SK-N-SH (cell line): ENCODE measurements around the gene COL4A2. TPM values are rescaled to one million over a fixed set of nuclear protein-coding genes. Genes with fewer than 3 reads are reported as not detected.

Source experiments
- CTCF ChIA-PET: fragments of 300-600, 350-600 bp; formaldehyde crosslinking; extraction: SDS; loops from one replicate; lab custom pipeline; 2021; lab: Yijun Ruan, JAX
- POLR2A ChIA-PET: fragments of 350-600 bp; sonication (Branson Sonifier 250); formaldehyde crosslinking; extraction: SDS; loops from one replicate; lab custom pipeline; 2020; ENCODE audit warnings: antibody characterized with exemption, inconsistent platforms; lab: Yijun Ruan, JAX
- DNase-seq: peaks from one replicate; pipeline ENCODE4 v3.0.0; 2012
- H2AFZ ChIP-seq: fragments of 200-600 bp; sonication (generic); 2 replicates; pipeline ENCODE4 v1.8.1; 2016; ENCODE audit warnings: antibody characterized with exemption, mild to moderate bottlenecking, low read depth
- H3F3A ChIP-seq: fragments of 200-600 bp; sonication (generic); replicated peaks from 2 replicates; pipeline ENCODE3; 2016; ENCODE audit warnings: antibody characterized with exemption, mild to moderate bottlenecking; ENCODE audit not compliant: insufficient read depth
- H3K27ac ChIP-seq, 2 experiments: fragments of 200-500 bp in 1 of 2; fragments of 200-600 bp in 1 of 2; sonication (Bioruptor generic) in 1 of 2; sonication (generic), shearing (Covaris generic) in 1 of 2; 2 replicates each; pipeline versions ENCODE4 v1.5.1 to v1.6.1; 2014 to 2016; ENCODE audit warnings: low read depth in 2 of 2, inconsistent platforms in 1 of 2, low read length in 1 of 2, mild to moderate bottlenecking in 1 of 2, mixed read lengths in 1 of 2
- H3K27me3 ChIP-seq: fragments of 200-600 bp; sonication (generic), shearing (Covaris generic); 2 replicates; pipeline ENCODE4 v1.6.1; 2016; ENCODE audit warnings: mixed run types; ENCODE audit not compliant: insufficient read depth
- H3K36me3 ChIP-seq, 2 experiments: fragments of 200-500 bp in 1 of 2; fragments of 200-600 bp in 1 of 2; sonication (Bioruptor generic) in 1 of 2; sonication (generic) in 1 of 2; replicated peaks in 1 of 2; 2 replicates each; pipeline versions ENCODE3 to v1.5.1; 2014 to 2016; ENCODE audit warnings: low read length in 1 of 2, mild to moderate bottlenecking in 1 of 2; ENCODE audit not compliant: insufficient read depth in 2 of 2, control insufficient read depth in 1 of 2
- H3K4me1 ChIP-seq, 2 experiments: fragments of 200-500 bp in 1 of 2; fragments of 200-600 bp in 1 of 2; sonication (Bioruptor generic) in 1 of 2; sonication (generic), shearing (Covaris generic) in 1 of 2; 2 replicates each; pipeline versions ENCODE4 v1.5.1 to v1.6.1; 2014 to 2016; ENCODE audit warnings: low read depth in 1 of 2, low read length in 1 of 2, mixed run types in 1 of 2; ENCODE audit not compliant: insufficient read depth in 2 of 2, control insufficient read depth in 1 of 2
- H3K4me2 ChIP-seq: fragments of 200-600 bp; sonication (generic), shearing (Covaris generic); 2 replicates; pipeline ENCODE4 v1.6.1; 2017; ENCODE audit warnings: mixed run types
- H3K4me3 ChIP-seq, 2 experiments: fragments of 200-500 bp in 1 of 2; fragments of 200-600 bp in 1 of 2; sonication (Bioruptor generic) in 1 of 2; sonication (generic), shearing (Covaris generic) in 1 of 2; 2 replicates each; pipeline versions ENCODE4 v1.5.1 to v1.8.1; 2014 to 2016; ENCODE audit warnings: low read depth in 2 of 2, inconsistent platforms in 1 of 2, low read length in 1 of 2, mild to moderate bottlenecking in 1 of 2, mixed read lengths in 1 of 2, moderate library complexity in 1 of 2
- H3K79me2 ChIP-seq: fragments of 200-600 bp; sonication (generic); 2 replicates; pipeline ENCODE4 v1.8.1; 2017; ENCODE audit warnings: mild to moderate bottlenecking; ENCODE audit not compliant: insufficient read depth
- H3K9ac ChIP-seq: fragments of 200-600 bp; sonication (generic); 2 replicates; pipeline ENCODE4 v1.6.1; 2017; ENCODE audit warnings: mixed run types
- H3K9me2 ChIP-seq: fragments of 200-600 bp; sonication (generic); 2 replicates; pipeline ENCODE4 v1.6.1; 2017; ENCODE audit warnings: mixed run types
- H3K9me3 ChIP-seq: fragments of 200-600 bp; sonication (generic); 2 replicates; pipeline ENCODE4 v1.6.1; 2017; ENCODE audit warnings: mixed run types, mild to moderate bottlenecking, moderate library complexity
- H4K20me1 ChIP-seq: fragments of 200-600 bp; sonication (generic); 2 replicates; pipeline ENCODE4 v1.6.1; 2017; ENCODE audit warnings: mild to moderate bottlenecking, mixed run types; ENCODE audit not compliant: insufficient read depth
- CHD2 ChIP-seq: fragments of 150-350 bp; IDR thresholded peaks from 2 replicates; pipeline ENCODE4 v1.6.1; 2018; ENCODE audit warnings: low read length; ENCODE audit not compliant: partially characterized antibody
- CTCF ChIP-seq: fragments of 200-600 bp; sonication (generic); IDR thresholded peaks from 2 replicates; pipeline ENCODE4 v1.6.1; 2017; ENCODE audit warnings: antibody characterized with exemption, mild to moderate bottlenecking, moderate library complexity
- ELF1 ChIP-seq: IDR thresholded peaks from 2 replicates; pipeline ENCODE4 v1.4.0; 2012
- FOSL2 ChIP-seq: IDR thresholded peaks from 2 replicates; pipeline ENCODE4 v1.4.0; 2012; ENCODE audit warnings: low read depth, mild to moderate bottlenecking, moderate library complexity, borderline replicate concordance
- JUND ChIP-seq: IDR thresholded peaks from 2 replicates; pipeline ENCODE4 v1.4.0; 2012
- MEF2A ChIP-seq: IDR thresholded peaks from 2 replicates; pipeline ENCODE4 v1.4.0; 2012; ENCODE audit warnings: low read depth, borderline replicate concordance
- NFIC ChIP-seq: IDR thresholded peaks from 2 replicates; pipeline ENCODE4 v1.4.0; 2012; ENCODE audit warnings: borderline replicate concordance
- NRF1 ChIP-seq: IDR thresholded peaks from 2 replicates; pipeline ENCODE4 v1.6.1; 2012; ENCODE audit warnings: low read depth, mild to moderate bottlenecking, low read length
- POLR2AphosphoS5 ChIP-seq: IDR thresholded peaks from 2 replicates; pipeline ENCODE4 v1.6.1; 2012; ENCODE audit warnings: low read depth, low read length
- RAD21 ChIP-seq: IDR thresholded peaks from 2 replicates; pipeline ENCODE4 v1.6.1; 2012; ENCODE audit warnings: mild to moderate bottlenecking, low read length
- REST ChIP-seq: IDR thresholded peaks from 2 replicates; pipeline ENCODE4 v1.6.1; 2012; ENCODE audit warnings: mild to moderate bottlenecking, low read depth, low read length, moderate library complexity
- RXRA ChIP-seq: IDR thresholded peaks from 2 replicates; pipeline ENCODE4 v1.4.0; 2012; ENCODE audit warnings: low read depth, mild to moderate bottlenecking, borderline replicate concordance
- TCF12 ChIP-seq: IDR thresholded peaks from 2 replicates; pipeline ENCODE4 v1.4.0; 2012
- TEAD4 ChIP-seq: IDR thresholded peaks from 2 replicates; pipeline ENCODE4 v1.4.0; 2012; ENCODE audit warnings: mild to moderate bottlenecking, borderline replicate concordance; ENCODE audit not compliant: insufficient read depth
- WGBS: methylation state at CpG from one replicate; pipeline ENCODE4 v1.1.6; 2017; ENCODE audit warnings: low lambda C conversion rate; 5-methylcytosine and 5-hydroxymethylcytosine counted together
- polyA plus RNA-seq, 3 experiments: library from polyadenylated mRNA; depleted of rRNA; stranded (reverse); fragments of >200 nt; gene quantifications; 2 replicates each; pipeline ENCODE4 v1.2.3, GENCODE V29; 2012
- TF ChIP-seq, protein P1 (sequence below): IDR thresholded peaks from 2 replicates; pipeline ENCODE4 v1.4.0; 2012; ENCODE audit warnings: low read depth

The COL4A2 gene
- polyA plus RNA-seq, 1 of the 3 experiments (the other 2 are of a cell fraction): 137 TPM

GRCh38 chr13:110340812-110341444 lies 33.8 kb downstream of the COL4A2 start:
- H3K79me2 ChIP-seq: peaks cover 99% of the 10 kb centered on the region
- H4K20me1 ChIP-seq: no peaks in the 10 kb centered on the region
- no peaks in the 10 kb centered on the region for H3K9me3 ChIP-seq
- peaks cover 0 to 35% of the 10 kb centered on the region in 2 experiments; a peak in 3 of 4 replicates for H3K4me1 ChIP-seq
- H3K27me3 ChIP-seq: no peaks in the 10 kb centered on the region
- TF ChIP-seq CTCF: no peak
- no peak for TF ChIP-seq MEF2A
- TF ChIP-seq NFIC: no peak
- no peak for TF ChIP-seq TCF12
- no peak for TF ChIP-seq TEAD4
- no peak for TF ChIP-seq RAD21
- no peak for TF ChIP-seq POLR2AphosphoS5
- TF ChIP-seq, protein P1, sequence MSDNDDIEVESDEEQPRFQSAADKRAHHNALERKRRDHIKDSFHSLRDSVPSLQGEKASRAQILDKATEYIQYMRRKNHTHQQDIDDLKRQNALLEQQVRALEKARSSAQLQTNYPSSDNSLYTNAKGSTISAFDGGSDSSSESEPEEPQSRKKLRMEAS: no peak
- TF ChIP-seq RXRA: no peak
- TF ChIP-seq REST: no peak
- TF ChIP-seq NRF1: no peak
- no peak for TF ChIP-seq ELF1
- TF ChIP-seq FOSL2: no peak
- TF ChIP-seq CHD2: no peak
- no peak for TF ChIP-seq JUND
- H3K9me2 ChIP-seq: no peaks in the 10 kb centered on the region
- H3K4me2 ChIP-seq: no peak overlapping the region
- WGBS: 82% methylated on average over 24 of the region's 24 CpGs
- ChIA-PET POLR2A (interaction anchor here (1.4 kb wide), 1 partner anchor 34 kb away, joined by 3 read pairs; the partner anchor contains the start of genes COL4A1 and COL4A2), CTCF (interaction anchor here (1.0 kb wide), 2 partner anchors 10 to 17 kb away, joined by 3 to 4 read pairs; no protein-coding TSS in a partner anchor)
- peak overlapping the region in 1 of 2 experiments; percentile 85; a peak in 2 of 4 replicates for H3K27ac ChIP-seq
- H2AFZ ChIP-seq: no peak overlapping the region
- no peak overlapping the region for H3K9ac ChIP-seq
- peaks cover 0 to 17% of the 10 kb centered on the region in 2 experiments for H3K36me3 ChIP-seq
- H3K4me3 ChIP-seq: no peak overlapping the region
- DNase-seq: no peak
- peaks cover 18% of the 10 kb centered on the region for H3F3A ChIP-seq
